Stimulated activated CD4-positive, alpha-beta T cell treated with anti-CD3 and anti-CD28 coated beads, TNF-alpha, amount 100 ng/mL, for 24 hours (primary cell): ENCODE results near the gene SLC44A1.

ENCODE experiments used
- DNase-seq, 3 experiments: peaks; one replicate each; pipeline ENCODE4 v3.0.0-alpha.2; 2020; ENCODE audit warnings: low read depth in 3 of 3

Gene SLC44A1

DNA sequence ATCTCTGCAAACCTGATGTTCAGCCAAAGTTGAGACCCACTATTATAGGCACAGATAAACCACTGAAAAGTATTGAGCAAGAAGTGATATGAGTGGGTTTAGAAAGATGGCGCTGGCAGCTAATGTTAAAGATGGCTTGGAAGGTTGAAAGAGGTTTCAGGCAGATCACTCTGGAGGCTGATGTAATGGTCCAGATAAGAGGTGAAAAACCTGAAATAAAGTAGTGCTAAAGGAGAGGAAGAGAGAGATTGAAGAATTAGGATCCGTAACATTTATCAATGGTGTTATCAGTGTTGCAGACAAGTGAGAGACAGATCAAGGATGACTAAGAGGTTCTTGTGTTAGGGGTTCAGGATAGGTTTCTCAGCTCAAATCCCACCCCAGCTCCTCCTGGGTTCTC lies 58.3 kb downstream of the SLC44A1 start:
- DNase-seq = no peak

DNA sequence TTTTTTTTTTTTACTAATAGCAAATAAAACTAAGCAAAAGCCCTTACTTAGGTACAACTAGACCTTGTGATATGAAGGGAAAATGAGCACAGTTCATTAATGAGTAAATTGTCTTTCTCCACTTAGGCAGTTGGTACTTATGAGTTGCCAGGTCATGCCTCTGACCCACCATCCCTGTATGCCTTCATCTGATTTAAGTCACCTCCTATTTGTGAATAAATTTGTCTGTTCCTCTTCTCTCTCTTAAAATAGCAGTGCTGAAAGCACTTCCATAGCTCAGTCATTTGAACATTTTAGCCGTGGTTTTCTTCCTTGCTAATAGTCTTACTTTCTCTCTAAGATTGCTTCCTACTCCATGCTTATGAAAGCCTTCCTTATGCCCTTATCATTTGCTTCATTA lies 61.4 kb downstream of the SLC44A1 start:
- no peak for DNase-seq

GRCh38 chr9:105306351-105307140 lies 62.1 kb downstream of the SLC44A1 start:
- DNase-seq = no peak

DNA sequence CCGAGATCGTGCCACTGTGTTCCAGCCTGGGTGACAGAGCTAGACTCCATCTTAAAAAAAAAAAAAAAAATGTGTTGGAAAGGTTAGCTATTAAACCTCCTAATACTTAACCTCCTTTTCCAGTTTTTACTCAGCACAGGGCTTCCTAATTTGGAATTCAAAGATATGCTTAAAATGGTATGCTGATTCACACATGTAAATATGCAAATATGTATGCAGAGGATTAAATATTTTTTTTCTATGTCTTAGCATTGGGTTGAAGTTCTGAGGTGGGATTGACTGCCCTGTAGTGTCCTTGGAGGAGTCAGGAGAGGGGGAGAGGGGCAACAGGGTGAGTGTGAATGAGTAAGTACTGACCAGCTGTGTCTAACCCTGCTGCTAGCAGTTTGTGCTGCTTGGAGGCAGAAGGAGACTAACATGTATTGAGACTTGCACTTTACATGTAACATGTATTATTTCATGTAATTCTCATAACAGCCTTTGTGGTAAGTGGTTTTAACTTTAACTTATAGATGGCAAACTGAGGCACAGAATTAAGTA lies 63.2 kb downstream of the SLC44A1 start:
- no peak for DNase-seq

GRCh38 chr9:105308461-105309341 lies 64.2 kb downstream of the SLC44A1 start:
- no peak for DNase-seq

- DNase-seq = no peak
These were observed 65.1 kb downstream of the SLC44A1 start for GRCh38 chr9:105309531-105309931.

DNA sequence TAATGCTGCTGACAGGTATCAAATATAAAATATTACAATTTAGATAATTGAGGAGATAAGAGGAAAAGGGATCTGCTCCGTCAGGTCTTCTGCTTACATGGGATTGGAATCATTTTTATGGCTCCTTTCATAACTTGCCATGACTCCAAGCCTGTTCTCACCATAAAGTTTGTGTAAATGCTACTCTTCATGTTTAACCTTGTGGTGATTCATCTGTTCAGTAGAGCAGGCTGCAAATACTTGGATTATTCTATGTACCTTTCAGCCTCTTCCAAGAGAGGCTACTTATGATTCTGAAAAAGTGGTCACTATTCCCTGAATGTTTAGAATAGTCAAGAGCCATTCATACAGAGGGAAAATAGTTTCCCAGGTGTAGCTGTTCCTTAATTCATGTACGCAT lies 66.9 kb downstream of the SLC44A1 start:
- DNase-seq = no peak

DNA sequence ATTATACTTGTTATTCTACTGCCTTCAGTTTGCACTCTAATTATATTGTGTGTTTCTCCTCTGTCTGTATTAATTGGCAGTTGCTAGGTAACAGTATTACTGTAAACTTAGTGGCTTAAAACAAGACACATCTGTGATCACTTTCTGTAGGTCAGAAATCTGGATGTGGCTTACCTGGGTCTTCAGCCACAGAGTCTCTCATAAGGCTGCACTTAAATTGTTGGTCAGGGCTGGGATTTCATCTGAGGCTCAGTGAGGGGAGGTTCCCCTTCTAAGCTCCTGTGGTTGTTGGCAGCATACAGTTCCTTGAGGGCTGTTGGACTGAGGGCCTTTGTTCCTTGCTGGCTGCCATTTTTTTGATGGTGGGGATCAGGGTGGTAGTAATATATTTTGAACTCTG lies 68.8 kb downstream of the SLC44A1 start:
- no peak for DNase-seq

DNA sequence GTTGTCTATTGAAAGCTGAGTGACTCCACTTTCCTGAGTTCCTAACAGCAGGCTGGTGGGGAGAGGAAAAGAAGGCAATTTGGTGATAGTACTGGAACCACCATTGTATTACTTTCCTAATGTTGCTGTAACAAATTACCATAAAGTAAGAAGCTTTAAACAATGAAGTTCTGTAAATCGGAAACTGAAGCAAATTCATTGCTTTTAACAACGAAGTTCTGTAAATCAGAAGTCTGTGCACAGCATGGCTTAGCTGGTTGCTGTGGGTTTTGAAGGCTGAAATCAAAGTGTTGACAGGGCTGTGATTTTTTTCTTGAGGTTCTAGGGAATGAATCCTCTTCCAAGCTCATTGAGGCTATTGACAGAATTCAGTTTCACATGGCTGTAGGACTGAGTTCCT lies 72.3 kb downstream of the SLC44A1 start:
- DNase-seq = no peak

- no peak for DNase-seq
These were observed 74.3 kb downstream of the SLC44A1 start for GRCh38 chr9:105318729-105319191.

- DNase-seq = no peak
These were observed 74.9 kb downstream of the SLC44A1 start for GRCh38 chr9:105319202-105319813.

GRCh38 chr9:105320568-105320967 lies 76.1 kb downstream of the SLC44A1 start:
- DNase-seq = no peak

DNA sequence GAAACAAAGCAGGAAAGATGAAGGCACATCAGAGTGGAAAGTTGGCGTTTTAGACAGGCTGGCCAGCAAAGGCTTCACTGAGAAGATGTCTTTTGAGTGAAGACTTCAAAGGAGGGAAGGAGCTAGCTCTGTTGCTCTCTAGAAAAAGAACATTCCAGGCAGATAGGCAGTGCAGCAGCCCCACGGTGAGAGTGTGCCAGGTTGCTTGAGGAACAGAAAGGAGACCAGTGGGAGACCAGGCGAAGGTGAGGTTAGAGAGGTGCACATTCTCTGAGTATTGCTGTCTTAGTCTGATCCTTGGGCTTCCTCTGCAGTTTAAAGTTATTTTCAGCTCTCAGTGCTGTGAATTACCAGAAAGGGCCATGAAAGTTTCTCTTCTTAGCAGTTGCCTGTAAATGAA lies 83.8 kb downstream of the SLC44A1 start:
- no peak for DNase-seq

DNA sequence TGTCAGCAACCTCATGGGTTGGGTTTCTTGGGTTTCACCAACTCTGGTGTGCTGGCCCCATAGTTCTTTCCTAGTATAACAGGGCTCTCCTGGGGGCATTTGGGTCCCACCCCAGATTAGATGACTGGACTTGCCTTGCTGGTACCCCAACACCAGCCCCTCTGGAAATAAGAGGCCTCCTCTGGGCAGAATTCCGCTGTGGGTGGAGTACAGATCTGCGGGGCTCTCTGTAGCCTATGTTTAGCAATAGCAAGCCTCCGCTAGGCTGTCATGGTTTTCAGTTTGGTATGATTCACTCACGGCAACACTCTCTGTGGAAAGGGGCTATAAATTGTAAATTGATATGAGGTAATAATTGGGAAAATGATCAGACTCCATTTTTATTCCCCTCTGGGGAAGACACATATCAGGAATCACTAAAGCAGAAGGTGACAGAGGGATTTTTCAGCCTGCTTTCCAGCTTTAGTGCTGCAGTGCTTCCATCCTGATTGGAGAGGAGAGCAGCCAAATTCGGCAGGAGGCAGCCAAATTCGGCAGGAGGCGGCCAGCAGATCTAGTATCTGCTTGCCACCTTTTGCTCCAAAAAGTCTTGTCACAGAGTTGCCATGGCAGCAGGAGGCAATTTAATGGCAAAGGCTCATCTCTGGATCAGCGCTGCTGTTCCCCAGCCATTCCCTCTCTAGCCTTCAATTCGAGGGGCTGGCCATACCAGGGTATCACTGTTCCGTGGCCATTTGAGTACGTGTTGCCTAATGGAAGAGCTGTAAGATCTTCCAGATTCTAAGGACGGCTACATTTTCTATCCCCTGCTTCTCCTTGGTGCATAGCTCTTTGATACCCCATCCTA lies 84.6 kb downstream of the SLC44A1 start:
- no peak for DNase-seq

DNA sequence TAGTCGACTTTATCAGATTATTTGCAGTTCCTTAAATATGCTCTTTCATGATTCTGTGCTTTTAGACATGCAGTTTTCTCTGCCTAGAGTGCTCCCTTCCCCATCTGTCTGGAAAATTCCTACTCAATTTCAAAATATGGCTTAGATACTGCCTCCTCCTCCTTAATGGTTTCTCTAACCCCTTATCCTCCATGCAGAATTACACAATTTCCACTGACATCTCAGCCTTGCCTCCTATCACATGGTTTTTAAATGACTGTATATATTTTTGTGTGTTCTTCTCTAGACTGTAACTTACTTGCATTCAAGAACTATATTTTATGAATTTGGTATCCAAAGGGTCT lies 85.2 kb downstream of the SLC44A1 start:
- DNase-seq = no peak

DNA sequence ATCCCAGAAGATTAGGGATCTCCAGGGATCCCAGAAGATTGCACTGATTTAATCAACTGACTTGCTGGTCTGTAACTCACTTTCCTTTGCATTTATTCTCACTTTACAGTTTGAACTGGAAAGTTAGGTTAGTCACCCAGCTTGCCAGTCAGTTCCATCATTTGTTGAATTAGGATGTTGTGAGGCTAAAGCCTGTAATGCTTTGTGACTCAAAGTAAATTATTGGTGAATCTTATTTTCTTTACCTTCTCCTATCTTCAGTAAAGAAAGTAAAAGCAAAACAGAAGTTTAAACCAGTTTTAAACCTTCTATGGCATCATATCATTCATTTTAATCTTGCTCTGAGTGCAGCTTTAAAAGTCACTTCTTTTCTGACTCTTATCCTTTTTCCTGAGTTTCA lies 85.8 kb downstream of the SLC44A1 start:
- DNase-seq = no peak

- no peak for DNase-seq
These were observed 86.3 kb downstream of the SLC44A1 start for GRCh38 chr9:105330755-105331154.

DNA sequence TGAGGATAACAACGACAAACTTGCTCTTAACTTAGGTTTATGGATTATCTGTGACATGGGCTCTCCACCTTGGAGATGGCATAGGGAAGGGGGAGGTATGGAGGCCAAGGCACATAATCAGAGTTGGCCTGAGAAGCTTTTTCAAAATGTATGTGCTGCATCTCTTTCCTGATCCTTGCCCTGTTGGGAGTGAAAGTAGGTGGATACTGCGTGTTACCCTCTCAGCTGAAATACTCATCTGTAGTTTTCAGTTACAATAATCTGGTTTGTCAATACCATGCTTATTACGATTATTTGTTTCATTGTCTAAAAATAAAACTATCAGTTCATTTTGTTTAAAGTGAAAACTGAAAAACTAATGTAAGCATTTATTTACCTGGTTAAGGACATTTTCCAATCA lies 86.7 kb downstream of the SLC44A1 start:
- no peak for DNase-seq

DNA sequence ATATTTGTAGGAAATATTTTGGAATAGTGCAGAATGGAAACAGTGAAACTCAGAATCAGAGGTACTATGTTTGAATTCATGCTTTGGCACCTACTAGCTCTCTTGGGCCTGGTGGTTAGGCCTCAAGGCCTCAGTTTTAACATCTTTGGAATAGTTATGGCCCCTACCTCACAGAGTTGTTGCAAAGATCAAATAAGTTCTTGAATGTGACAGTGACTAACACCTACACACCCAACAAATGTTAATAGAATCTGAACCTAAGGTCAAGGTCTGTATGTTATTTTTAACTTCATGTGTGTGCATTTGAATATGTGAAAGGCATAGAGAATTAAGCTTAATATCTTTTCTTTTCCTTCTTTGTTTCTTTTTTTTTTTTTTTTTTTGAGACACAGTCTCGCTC lies 87.3 kb downstream of the SLC44A1 start:
- no peak for DNase-seq

DNA sequence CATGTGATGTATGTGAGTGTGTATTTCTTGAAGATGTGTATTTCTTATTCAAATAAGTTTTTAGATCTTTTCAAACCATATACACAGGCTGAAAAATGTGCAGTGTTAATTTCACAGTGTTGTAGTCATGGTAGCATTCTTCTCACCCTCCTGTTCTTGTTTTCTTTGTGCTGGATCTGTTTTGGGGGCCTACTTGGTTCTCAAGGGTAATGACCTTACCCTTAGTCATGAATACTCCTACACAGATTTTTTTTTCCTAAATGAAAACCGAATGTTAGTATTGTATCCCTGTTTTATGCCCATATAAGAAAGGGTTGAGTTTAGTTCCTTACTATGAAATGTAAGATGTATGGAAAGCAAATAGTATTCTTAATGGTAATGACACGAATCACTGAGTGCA lies 88.0 kb downstream of the SLC44A1 start:
- no peak for DNase-seq

GRCh38 chr9:105333076-105333475 lies 88.6 kb downstream of the SLC44A1 start:
- no peak for DNase-seq
